Pons (tissue), 1 donor: ENCODE data around the gene DLG4.

Experiments
- DNase-seq: peaks from one replicate; pipeline ENCODE4 v3.0.0-alpha.2; 2016; ENCODE audit warnings: low spot score

Gene DLG4

GRCh38 chr17:7249214-7249613 is 29.6 kb upstream of the DLG4 start:
- no peak for DNase-seq

GRCh38 chr17:7248796-7249195 is 29.2 kb upstream of the DLG4 start:
- no peak for DNase-seq

GRCh38 chr17:7246779-7247178 is 27.1 kb upstream of the DLG4 start:
- DNase-seq: no peak

- DNase-seq: peak; percentile 19
Measured at GRCh38 chr17:7243838-7244237, 24.2 kb upstream of the DLG4 start.

GRCh38 chr17:7243453-7243729 is 23.8 kb upstream of the DLG4 start:
- no peak for DNase-seq

GRCh38 chr17:7242717-7243452 is 23.2 kb upstream of the DLG4 start:
- DNase-seq: peak; percentile 94

- peak; percentile 94 for DNase-seq
Measured at GRCh38 chr17:7241783-7242716, 22.4 kb upstream of the DLG4 start, which contains the start of gene GABARAP. Gene GABARAP (minus strand): TSS chr17:7242449. CDS start chr17:7242330, 119 bp downstream.

GRCh38 chr17:7241090-7241733 is 21.6 kb upstream of the DLG4 start:
- DNase-seq: peak; percentile 21

- DNase-seq: peak; percentile 83
Measured at GRCh38 chr17:7240375-7240774, 20.7 kb upstream of the DLG4 start.

GRCh38 chr17:7239091-7240027 is 19.7 kb upstream of the DLG4 start, which contains the start of gene PHF23:
Gene PHF23 (minus strand): TSS chr17:7239457. CDS start chr17:7239279, 178 bp downstream.
- DNase-seq: peak; percentile 100

- DNase-seq: peak; percentile 14
Measured at GRCh38 chr17:7238420-7239090, 18.9 kb upstream of the DLG4 start.

GRCh38 chr17:7237761-7238419 is 18.3 kb upstream of the DLG4 start:
- peak; percentile 51 for DNase-seq

- DNase-seq: peak; percentile 14
Measured at GRCh38 chr17:7237266-7237760, 17.7 kb upstream of the DLG4 start.

GRCh38 chr17:7236808-7237207 is 17.2 kb upstream of the DLG4 start:
- peak; percentile 7 for DNase-seq

GRCh38 chr17:7235693-7236665 is 16.3 kb upstream of the DLG4 start:
- no peak for DNase-seq

GRCh38 chr17:7234083-7234951 is 14.7 kb upstream of the DLG4 start, which contains the start of gene DVL2:
Gene DVL2 (minus strand): TSS chr17:7234517. CDS start chr17:7234262, 255 bp downstream.
- DNase-seq: peak; percentile 92

- peak; percentile 33 for DNase-seq
Measured at GRCh38 chr17:7233701-7234082, 14.1 kb upstream of the DLG4 start.

GRCh38 chr17:7232114-7232513 is 12.5 kb upstream of the DLG4 start:
- no peak for DNase-seq
